Measurements from ENCODE around the gene TPM3. TPM values are rescaled to one million over a fixed set of nuclear protein-coding genes. Genes with fewer than 3 reads are reported as not detected.

Gene TPM3
- total RNA-seq, 4 donors from 2014 or later = 200 to 451 (median 280) TPM

GRCh38 chr1:154171880-154172279 is 20.0 kb downstream of the TPM3 start:
- TF ChIP-seq POLR2A (IDR thresholded peaks at IDR 0.05) (no peak), CTCF (IDR thresholded peaks at IDR 0.05) (no peak)
- Histone ChIP-seq H3K4me1 (peaks cover 0 to 15% (median 0%) of the 10 kb centered on the region in 4 donors), H3K27ac (no peak overlapping the region), H3K9me3 (no peaks in the 10 kb centered on the region), H3K4me3 (no peak overlapping the region), H3K27me3 (no peaks in the 10 kb centered on the region), H3K36me3 (peaks cover 0 to 88% (median 0%) of the 10 kb centered on the region in 3 donors)
- DNase-seq = no peak

- H3K27me3 ChIP-seq = no peaks in the 10 kb centered on the region
- H3K4me3 ChIP-seq = no peak overlapping the region
- peaks cover 0 to 95% (median 0%) of the 10 kb centered on the region in 3 donors for H3K36me3 ChIP-seq
- peaks cover 0 to 10% (median 0%) of the 10 kb centered on the region in 4 donors for H3K4me1 ChIP-seq
- H3K27ac ChIP-seq = no peak overlapping the region
- no peaks in the 10 kb centered on the region for H3K9me3 ChIP-seq
- no peak for DNase-seq
- no peak for TF ChIP-seq CTCF (IDR thresholded peaks at IDR 0.05)
- TF ChIP-seq POLR2A (IDR thresholded peaks at IDR 0.05) = no peak
These were observed 20.7 kb downstream of the TPM3 start for GRCh38 chr1:154171223-154171583.

- Histone ChIP-seq H3K4me1 (peaks cover 0 to 5% (median 0%) of the 10 kb centered on the region in 4 donors), H3K36me3 (peaks cover 0 to 96% (median 0%) of the 10 kb centered on the region in 3 donors), H3K4me3 (no peak overlapping the region), H3K9me3 (no peaks in the 10 kb centered on the region), H3K27me3 (no peaks in the 10 kb centered on the region), H3K27ac (no peak overlapping the region)
- DNase-seq = peak in 1 of 3 donors; percentile 52
- TF ChIP-seq CTCF (IDR thresholded peaks at IDR 0.05) (no peak), POLR2A (IDR thresholded peaks at IDR 0.05) (no peak)
These were observed 21.2 kb downstream of the TPM3 start for GRCh38 chr1:154170547-154171222.

GRCh38 chr1:154167461-154167860 is 24.4 kb downstream of the TPM3 start:
- no peak overlapping the region for H3K4me3 ChIP-seq
- TF ChIP-seq POLR2A (IDR thresholded peaks at IDR 0.05) (no peak), CTCF (IDR thresholded peaks at IDR 0.05) (no peak)
- no peaks in the 10 kb centered on the region for H3K9me3 ChIP-seq
- no peaks in the 10 kb centered on the region for H3K4me1 ChIP-seq
- H3K27me3 ChIP-seq = no peaks in the 10 kb centered on the region
- peaks cover 0 to 99% (median 0%) of the 10 kb centered on the region in 3 donors for H3K36me3 ChIP-seq
- no peak overlapping the region for H3K27ac ChIP-seq
- DNase-seq = no peak

GRCh38 chr1:154166207-154166606 is 25.7 kb downstream of the TPM3 start:
- no peak for DNase-seq
- Histone ChIP-seq H3K27me3 (no peaks in the 10 kb centered on the region), H3K4me1 (no peaks in the 10 kb centered on the region), H3K36me3 (peaks cover 0 to 99% (median 0%) of the 10 kb centered on the region in 3 donors), H3K4me3 (no peak overlapping the region), H3K9me3 (no peaks in the 10 kb centered on the region), H3K27ac (no peak overlapping the region)
- TF ChIP-seq POLR2A (IDR thresholded peaks at IDR 0.05) (no peak), CTCF (IDR thresholded peaks at IDR 0.05) (no peak)
